Measurements from ENCODE around the gene ELMO3.
A peak's percentile ranks its signal among the peaks of the same experiment; 100 is the strongest.

- TF ChIP-seq POLR2AphosphoS5 (IDR thresholded peaks at IDR 0.05; ENCODE audit: low read depth, low read length) (peak; percentile 12), REST (IDR thresholded peaks at IDR 0.05; ENCODE audit: insufficient read depth in 1 of 2, low read depth in 2 of 2, low read length in 1 of 2) (no peak)
- TF ChIP-seq, protein P1, sequence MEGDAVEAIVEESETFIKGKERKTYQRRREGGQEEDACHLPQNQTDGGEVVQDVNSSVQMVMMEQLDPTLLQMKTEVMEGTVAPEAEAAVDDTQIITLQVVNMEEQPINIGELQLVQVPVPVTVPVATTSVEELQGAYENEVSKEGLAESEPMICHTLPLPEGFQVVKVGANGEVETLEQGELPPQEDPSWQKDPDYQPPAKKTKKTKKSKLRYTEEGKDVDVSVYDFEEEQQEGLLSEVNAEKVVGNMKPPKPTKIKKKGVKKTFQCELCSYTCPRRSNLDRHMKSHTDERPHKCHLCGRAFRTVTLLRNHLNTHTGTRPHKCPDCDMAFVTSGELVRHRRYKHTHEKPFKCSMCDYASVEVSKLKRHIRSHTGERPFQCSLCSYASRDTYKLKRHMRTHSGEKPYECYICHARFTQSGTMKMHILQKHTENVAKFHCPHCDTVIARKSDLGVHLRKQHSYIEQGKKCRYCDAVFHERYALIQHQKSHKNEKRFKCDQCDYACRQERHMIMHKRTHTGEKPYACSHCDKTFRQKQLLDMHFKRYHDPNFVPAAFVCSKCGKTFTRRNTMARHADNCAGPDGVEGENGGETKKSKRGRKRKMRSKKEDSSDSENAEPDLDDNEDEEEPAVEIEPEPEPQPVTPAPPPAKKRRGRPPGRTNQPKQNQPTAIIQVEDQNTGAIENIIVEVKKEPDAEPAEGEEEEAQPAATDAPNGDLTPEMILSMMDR (IDR thresholded peaks at IDR 0.05): no peak
Measured at GRCh38 chr16:67207249-67208091, 8.5 kb downstream of the ELMO3 start.
